IPS DF 4.7 (cell line): ENCODE results near the gene RAMACL.

ENCODE experiments used
- DNase-seq: peaks from one replicate; pipeline ENCODE4 v3.0.0-alpha.2; 2013; ENCODE audit warnings: low spot score; ENCODE audit errors: extremely low read depth

RAMACL gene

DNA sequence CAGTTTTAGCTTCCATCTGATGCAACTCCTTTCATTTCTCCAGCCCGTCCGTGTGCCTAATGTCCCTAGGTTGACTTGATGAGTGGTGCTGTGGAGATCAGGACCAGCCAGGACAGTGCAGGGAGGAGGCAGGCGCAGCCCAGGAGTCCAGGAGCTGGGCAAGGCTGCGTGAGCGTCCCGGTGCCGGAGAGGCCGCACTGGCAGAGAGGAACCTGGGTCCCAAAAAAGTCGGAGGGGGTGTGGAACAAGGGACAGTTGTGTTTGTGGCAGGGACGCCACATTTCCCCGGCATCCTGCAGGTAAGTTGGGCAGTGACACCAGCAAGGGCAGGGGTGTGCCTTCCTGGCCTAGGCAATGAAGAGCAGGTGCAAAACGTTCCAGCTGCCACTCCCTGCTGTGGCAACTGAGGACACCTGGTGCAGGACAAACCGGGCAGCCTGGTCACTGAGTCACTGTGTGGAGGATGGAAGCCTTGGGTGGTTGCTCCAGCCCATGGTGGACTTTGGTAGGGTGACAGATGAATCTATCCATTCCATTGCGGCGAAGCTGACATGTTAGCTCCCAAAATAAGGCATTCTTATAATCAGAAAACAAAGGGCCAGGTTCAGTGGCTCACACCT lies 53.2 kb downstream of the RAMACL start:
- DNase-seq, result no peak
